HepG2 (cell line): ENCODE results near the gene USP7. TPM values are rescaled to one million over a fixed set of nuclear protein-coding genes. Genes with fewer than 3 reads are reported as not detected.
A peak's percentile ranks its signal among the peaks of the same experiment; 100 is the strongest.
"Not testable (repeated sequence)": the region's sequence is repeated elsewhere in the genome, so short reads cannot be mapped to it uniquely, and the experiment has no call there.

Experiments
- ATAC-seq: fragments of 200-7000 bp; cut with Tn5 transposase; 3 replicates; pipeline ENCODE4 v1.9.1; 2020; ENCODE audit warnings: mild to moderate bottlenecking, moderate library complexity
- BruUV-seq: library from RNA; stranded (reverse); fragments of 400-500 nt; replicated peaks from 2 replicates; lab custom pipeline; 2021; lab: Mats Ljungman, UMichigan
- CTCF ChIA-PET: fragments of 300-600 bp; formaldehyde crosslinking; extraction: SDS; loops from one replicate; lab custom pipeline; 2021; ENCODE audit warnings: low total read pairs, inconsistent platforms, low intra/inter-chr PET ratio; lab: Yijun Ruan, JAX
- POLR2A ChIA-PET: fragments of 350-600 bp; sonication (Branson Sonifier 250); formaldehyde crosslinking; loops from one replicate; lab custom pipeline; 2020; ENCODE audit warnings: antibody characterized with exemption, inconsistent platforms; lab: Yijun Ruan, JAX
- DNase-seq: peaks from one replicate; pipeline ENCODE4 v3.0.0-alpha.2; 2015; ENCODE audit warnings: low spot score
- FAIRE-seq: peaks from 3 replicates; lab custom pipeline; 2011; peaks lifted over from hg19 to GRCh38; lab: Jason Lieb, UNC
- H2AFZ ChIP-seq: one replicate; pipeline ENCODE4 v1.6.1; 2011; ENCODE audit warnings: low read length, inconsistent platforms
- H3K27ac ChIP-seq: fragments of 300-600 bp; 3 replicates; pipeline ENCODE4 v1.8.0; 2011; ENCODE audit warnings: mixed run types, mild to moderate bottlenecking, mixed read lengths, low read length, inconsistent platforms; ENCODE audit not compliant: insufficient read depth; ENCODE audit errors: extremely low read length
- H3K27me3 ChIP-seq, 2 experiments: fragments of 200-600 bp in 1 of 2; 2 replicates in 1 of 2; 3 replicates in 1 of 2; pipeline versions ENCODE4 v1.6.0 to v1.8.0; 2011; ENCODE audit warnings: low read length in 2 of 2, mild to moderate bottlenecking in 2 of 2, moderate library complexity in 2 of 2, inconsistent platforms in 1 of 2; ENCODE audit not compliant: insufficient read depth in 2 of 2, control insufficient read depth in 1 of 2
- H3K36me3 ChIP-seq, 2 experiments: fragments of 200-600 bp in 1 of 2; replicated peaks in 1 of 2; 2 replicates in 1 of 2; 3 replicates in 1 of 2; pipeline versions ENCODE4 v1.5.1 to v1.8.0; 2011; ENCODE audit warnings: low read length in 2 of 2, inconsistent platforms in 1 of 2; ENCODE audit not compliant: insufficient read depth in 2 of 2, control insufficient read depth in 1 of 2
- H3K4me1 ChIP-seq: 2 replicates; pipeline ENCODE4 v1.5.1; 2012; ENCODE audit warnings: low read length, inconsistent platforms; ENCODE audit not compliant: insufficient read depth
- H3K4me2 ChIP-seq: 2 replicates; pipeline ENCODE4 v1.6.0; 2011; ENCODE audit warnings: low read depth, low read length, inconsistent platforms
- H3K4me3 ChIP-seq, 3 experiments: fragments of 200-600 bp in 1 of 3; sonication (generic), shearing (Covaris generic) in 1 of 3; replicated peaks in 1 of 3; 2 replicates each; pipeline ENCODE4 v1.5.1; 2011 to 2016; ENCODE audit warnings: low read length in 3 of 3, inconsistent platforms in 2 of 3, low read depth in 2 of 3, mild to moderate bottlenecking in 2 of 3, control low read depth in 1 of 3, mixed read lengths in 1 of 3; ENCODE audit not compliant: insufficient read depth in 1 of 3
- H3K79me2 ChIP-seq: one replicate; pipeline ENCODE4 v1.6.1; 2011; ENCODE audit warnings: low read length, inconsistent platforms; ENCODE audit not compliant: insufficient read depth
- H3K9ac ChIP-seq: 2 replicates; pipeline ENCODE4 v1.6.0; 2011; ENCODE audit warnings: mild to moderate bottlenecking, low read depth, low read length, inconsistent platforms; ENCODE audit not compliant: insufficient read depth
- H3K9me3 ChIP-seq: 2 replicates; pipeline ENCODE4 v1.5.1; 2012; ENCODE audit warnings: mild to moderate bottlenecking, low read length
- H4K20me1 ChIP-seq: 2 replicates; pipeline ENCODE4 v1.6.0; 2011; ENCODE audit warnings: inconsistent platforms, mild to moderate bottlenecking, low read length, moderate library complexity; ENCODE audit not compliant: insufficient read depth
- HDAC2 ChIP-seq: sonication (generic); formaldehyde crosslinking; IDR thresholded peaks from 2 replicates; pipeline ENCODE4 v1.4.0; 2020; ENCODE audit warnings: missing genetic modification reagents
- HOXA7 ChIP-seq: sonication (generic); formaldehyde crosslinking; IDR thresholded peaks from 2 replicates; pipeline ENCODE4 v1.8.1; 2022; ENCODE audit warnings: mild to moderate bottlenecking, missing genetic modification reagents, moderate library complexity
- RBM22 ChIP-seq: fragments of 200-400 bp; formaldehyde crosslinking; optimal IDR thresholded peaks from 2 replicates; pipeline ENCODE3; 2017; ENCODE audit warnings: mild to moderate bottlenecking, low read length, moderate library complexity
- REL ChIP-seq: sonication (generic); formaldehyde crosslinking; conservative IDR thresholded peaks from 2 replicates; pipeline ENCODE4 v1.8.0; 2022; ENCODE audit warnings: mild to moderate bottlenecking, missing genetic modification reagents, moderate library complexity
- SOX13 ChIP-seq, 3 experiments: fragments of 450-650 bp in 1 of 3; sonication (generic) in 1 of 3; formaldehyde crosslinking in 1 of 3; IDR thresholded peaks in 2 of 3; conservative IDR thresholded peaks in 1 of 3; 2 replicates each; pipeline versions ENCODE4 v1.5.0 to v1.6.1; 2016 to 2020; ENCODE audit warnings: antibody characterized with exemption in 1 of 3, mild to moderate bottlenecking in 1 of 3, missing compliant biosample characterization in 1 of 3, missing genetic modification reagents in 1 of 3, moderate library complexity in 1 of 3
- SRSF9 ChIP-seq: fragments of 200-400 bp; formaldehyde crosslinking; IDR thresholded peaks from 2 replicates; pipeline ENCODE4 v1.6.1; 2018; ENCODE audit warnings: borderline replicate concordance, mild to moderate bottlenecking, low read depth, low read length; ENCODE audit not compliant: insufficient read depth, poor library complexity, severe bottlenecking
- WGBS: methylation state at CpG from one replicate; pipeline ENCODE4 v1.1.6; 2017; ENCODE audit warnings: low lambda C conversion rate; 5-methylcytosine and 5-hydroxymethylcytosine counted together
- in situ Hi-C: cut with HindIII; loops from 2 replicates; pipeline ENCODE4 v1.10.0; 2017; ENCODE audit warnings: low pct_unique_long_range_greater_than_20kb; ENCODE audit not compliant: extremely low pct_ligation_motif_present
- intact Hi-C: fragments of 100-400 bp; cut with micrococcal nuclease; formaldehyde crosslinking; loops from one replicate; pipeline ENCODE4 v1.10.0; 2022; ENCODE audit not compliant: unreplicated experiment
- polyA plus RNA-seq, 8 experiments: library from polyadenylated mRNA; depleted of rRNA in 3 of 8; stranded (reverse) in 7 of 8; unstranded in 1 of 8; fragments of >200 nt; fragmentation: Illumina TruSeq in 4 of 8; extraction: Trizol in 4 of 8; gene quantifications; 2 replicates each; pipeline versions ENCODE4 v1.2.1 to v1.2.3, GENCODE V29; 2011 to 2016; ENCODE audit warnings: low read depth in 4 of 8, missing spikeins in 1 of 8, mixed read lengths in 1 of 8; ENCODE audit not compliant: insufficient read depth in 1 of 8
- total RNA-seq, 5 experiments: library from RNA; depleted of rRNA; stranded (reverse); fragments of >200 nt; fragmentation: Illumina TruSeq; extraction: Trizol; gene quantifications; 2 replicates each; pipeline ENCODE4 v1.2.3, GENCODE V29; 2016; ENCODE audit warnings: low read depth in 1 of 5
- TF ChIP-seq, protein P1 (sequence below): IDR thresholded peaks from 2 replicates; pipeline ENCODE4 v1.6.1; 2016; ENCODE audit warnings: mild to moderate bottlenecking, missing biosample characterization, missing genetic modification reagents
- TF ChIP-seq, protein P2 (sequence below): sonication (generic); formaldehyde crosslinking; IDR thresholded peaks from 2 replicates; pipeline ENCODE4 v1.8.0; 2022; ENCODE audit warnings: mild to moderate bottlenecking, missing genetic modification reagents; ENCODE audit not compliant: insufficient replicate concordance

The USP7 gene
- total and polyA plus RNA-seq, 2 of the 13 experiments (the other 11 are each of a cell fraction or from before 2014, with no cell fraction given), result 52.5 to 173 TPM

- H3K4me1 ChIP-seq, FAIRE-seq, H3K27me3 ChIP-seq, DNase-seq, H3K9ac ChIP-seq, H4K20me1 ChIP-seq, H3K27ac ChIP-seq, H3K4me2 ChIP-seq, H2AFZ ChIP-seq, BruUV-seq, in situ Hi-C loops, H3K9me3 ChIP-seq, intact Hi-C loops, H3K4me3 ChIP-seq, ATAC-seq, POLR2A ChIA-PET, CTCF ChIA-PET: not testable (repeated sequence)
- Histone ChIP-seq H3K79me2 (peaks cover 16% of the 10 kb centered on the region), H3K36me3 (peaks cover 71 to 98% of the 10 kb centered on the region in 2 experiments)
- TF ChIP-seq RBM22, result peak; percentile 49
- 97% methylated on average over 10 of the region's 10 CpGs for WGBS
Observed at GRCh38 chr16:8917336-8917735, 46.4 kb downstream of the USP7 start.

DNA sequence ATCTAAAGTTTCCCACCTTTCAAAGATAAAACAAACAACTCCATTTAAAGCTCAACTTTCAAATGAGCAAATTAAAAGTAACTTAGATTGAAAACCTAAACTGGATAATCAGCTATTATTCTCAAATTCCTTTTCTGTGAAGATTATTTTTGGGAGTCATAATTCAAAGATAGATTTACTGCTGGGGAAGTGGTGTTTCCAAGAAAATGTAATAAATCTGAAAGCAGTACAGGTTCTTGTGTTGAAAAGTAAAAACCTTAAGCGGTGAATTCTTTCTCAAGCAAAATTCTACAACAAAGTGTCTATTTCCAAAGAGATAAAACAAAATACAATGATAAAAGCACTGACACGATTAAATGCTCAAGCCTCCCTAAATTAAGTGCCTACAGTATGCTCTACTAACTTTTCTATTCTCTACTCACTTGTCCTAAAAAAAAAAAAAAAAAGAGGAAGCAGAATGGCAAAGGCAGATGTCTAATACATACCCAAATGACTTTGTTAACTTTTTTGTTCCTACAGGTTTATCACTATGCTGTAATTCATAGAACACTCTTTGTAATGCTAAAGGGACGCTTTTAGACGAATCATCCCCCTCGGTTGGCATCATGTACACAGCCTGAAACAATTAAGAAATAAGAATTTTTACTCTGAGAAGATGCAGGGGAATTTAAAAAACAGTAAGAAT, 47.0 kb downstream of the USP7 start:
- no TSS peak for BruUV-seq
- in situ Hi-C loops (no loop called here), intact Hi-C loops (no loop called here)
- FAIRE-seq (peak; percentile 8), ATAC-seq (no peak), DNase-seq (no peak)
- ChIA-PET POLR2A (interaction anchor here (1.4 kb wide), 1 partner anchor 48 kb away, joined by 3 read pairs; the partner anchor contains the start of gene CARHSP1), CTCF (no interaction called here)
- WGBS, result 97% methylated on average over 5 of the region's 5 CpGs
- TF ChIP-seq HOXA7 (CRISPR knock-in tag), result no peak
- TF ChIP-seq, protein P1, sequence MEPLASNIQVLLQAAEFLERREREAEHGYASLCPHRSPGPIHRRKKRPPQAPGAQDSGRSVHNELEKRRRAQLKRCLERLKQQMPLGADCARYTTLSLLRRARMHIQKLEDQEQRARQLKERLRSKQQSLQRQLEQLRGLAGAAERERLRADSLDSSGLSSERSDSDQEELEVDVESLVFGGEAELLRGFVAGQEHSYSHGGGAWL, result no peak
- TF ChIP-seq REL, result no peak
- TF ChIP-seq, protein P2, sequence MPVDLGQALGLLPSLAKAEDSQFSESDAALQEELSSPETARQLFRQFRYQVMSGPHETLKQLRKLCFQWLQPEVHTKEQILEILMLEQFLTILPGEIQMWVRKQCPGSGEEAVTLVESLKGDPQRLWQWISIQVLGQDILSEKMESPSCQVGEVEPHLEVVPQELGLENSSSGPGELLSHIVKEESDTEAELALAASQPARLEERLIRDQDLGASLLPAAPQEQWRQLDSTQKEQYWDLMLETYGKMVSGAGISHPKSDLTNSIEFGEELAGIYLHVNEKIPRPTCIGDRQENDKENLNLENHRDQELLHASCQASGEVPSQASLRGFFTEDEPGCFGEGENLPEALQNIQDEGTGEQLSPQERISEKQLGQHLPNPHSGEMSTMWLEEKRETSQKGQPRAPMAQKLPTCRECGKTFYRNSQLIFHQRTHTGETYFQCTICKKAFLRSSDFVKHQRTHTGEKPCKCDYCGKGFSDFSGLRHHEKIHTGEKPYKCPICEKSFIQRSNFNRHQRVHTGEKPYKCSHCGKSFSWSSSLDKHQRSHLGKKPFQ, result no peak
- TF ChIP-seq SOX13 (IDR thresholded peaks at IDR 0.05), result no peak
- TF ChIP-seq SOX13 (CRISPR knock-in tag; conservative IDR thresholded peaks at IDR 0.05 in 1 of 2, IDR thresholded peaks at IDR 0.05 in 1 of 2), result no peak
- TF ChIP-seq SRSF9, result no peak
- no peak for TF ChIP-seq HDAC2 (CRISPR knock-in tag)
- H3K4me1 ChIP-seq, result no peaks in the 10 kb centered on the region
- no peak overlapping the region for H2AFZ ChIP-seq
- no peaks in the 10 kb centered on the region for H3K9me3 ChIP-seq
- H3K27me3 ChIP-seq, result no peaks in the 10 kb centered on the region
- no peak overlapping the region for H3K4me2 ChIP-seq
- no peak overlapping the region for H3K4me3 ChIP-seq
- H4K20me1 ChIP-seq, result peaks cover 6% of the 10 kb centered on the region
- H3K36me3 ChIP-seq, result peaks cover 71 to 98% of the 10 kb centered on the region in 2 experiments
- no peak overlapping the region for H3K9ac ChIP-seq
- H3K79me2 ChIP-seq, result peaks cover 17% of the 10 kb centered on the region
- no peak overlapping the region for H3K27ac ChIP-seq
